HG02970 (cell line): ENCODE results near the gene SERBP1.
"Not testable (repeated sequence)": the region's sequence is repeated elsewhere in the genome, so short reads cannot be mapped to it uniquely, and the experiment has no call there.

Experiments used
- ATAC-seq: cut with Tn5 transposase; IDR thresholded peaks from one replicate; pipeline ENCODE4 v1.9.1; 2021; ENCODE audit warnings: mild to moderate bottlenecking, moderate library complexity, moderate number of reproducible peaks; ENCODE audit not compliant: unreplicated experiment, low FRiP score

The SERBP1 gene

GRCh38 chr1:67414574-67414973 is 15.6 kb downstream of the SERBP1 start:
- no peak for ATAC-seq

- ATAC-seq, result not testable (repeated sequence)
Observed at GRCh38 chr1:67413101-67413500, 17.1 kb downstream of the SERBP1 start.

- ATAC-seq, result no peak
Observed at GRCh38 chr1:67408148-67408547, 22.1 kb downstream of the SERBP1 start.

GRCh38 chr1:67407498-67407897 is 22.7 kb downstream of the SERBP1 start:
- ATAC-seq, result no peak

GRCh38 chr1:67405473-67406245 is 24.5 kb downstream of the SERBP1 start:
- no peak for ATAC-seq

- ATAC-seq, result no peak
Observed at GRCh38 chr1:67404212-67404620, 26.0 kb downstream of the SERBP1 start.

- ATAC-seq, result no peak
Observed at GRCh38 chr1:67401443-67401842, 28.8 kb downstream of the SERBP1 start.

- ATAC-seq, result not testable (repeated sequence)
Observed at GRCh38 chr1:67400029-67400786, 30.0 kb downstream of the SERBP1 start.

GRCh38 chr1:67399199-67399993 is 30.8 kb downstream of the SERBP1 start:
- ATAC-seq, result no peak

- ATAC-seq, result no peak
Observed at GRCh38 chr1:67394548-67394947, 35.7 kb downstream of the SERBP1 start.

GRCh38 chr1:67393737-67394136 is 36.5 kb downstream of the SERBP1 start:
- no peak for ATAC-seq

- no peak for ATAC-seq
Observed at GRCh38 chr1:67393240-67393639, 37.0 kb downstream of the SERBP1 start.

GRCh38 chr1:67390041-67390887 is 39.9 kb downstream of the SERBP1 start:
- no peak for ATAC-seq

- no peak for ATAC-seq
Observed at GRCh38 chr1:67383999-67384638, 46.1 kb downstream of the SERBP1 start.

GRCh38 chr1:67382292-67382691 is 47.9 kb downstream of the SERBP1 start:
- ATAC-seq, result no peak

GRCh38 chr1:67381154-67381553 is 49.0 kb downstream of the SERBP1 start:
- ATAC-seq, result no peak

GRCh38 chr1:67377253-67377652 is 52.9 kb downstream of the SERBP1 start:
- ATAC-seq, result no peak

- ATAC-seq, result no peak
Observed at GRCh38 chr1:67376381-67376780, 53.8 kb downstream of the SERBP1 start.

- no peak for ATAC-seq
Observed at GRCh38 chr1:67372898-67373297, 57.3 kb downstream of the SERBP1 start.

- no peak for ATAC-seq
Observed at GRCh38 chr1:67372136-67372535, 58.1 kb downstream of the SERBP1 start.
